Smooth muscle cell (in vitro differentiated cells): Measurements from ENCODE around the gene ANXA6. TPM values are rescaled to one million over a fixed set of nuclear protein-coding genes. Genes with fewer than 3 reads are reported as not detected.

Source experiments
- DNase-seq: peaks from one replicate; lab custom pipeline; 2025; ENCODE audit not compliant: unreplicated experiment; lab: John Stamatoyannopoulos, UW
- H2AFZ ChIP-seq: fragments of 200-600 bp; sonication (generic); 2 replicates; pipeline ENCODE4 v1.6.0; 2016; ENCODE audit warnings: antibody characterized with exemption, low read depth, mild to moderate bottlenecking
- H3F3A ChIP-seq: fragments of 200-600 bp; sonication (generic); 2 replicates; pipeline ENCODE4 v1.6.0; 2017; ENCODE audit warnings: antibody characterized with exemption, low read depth
- H3K27ac ChIP-seq: fragments of 200-600 bp; sonication (generic); 2 replicates; pipeline ENCODE4 v1.5.1; 2016; ENCODE audit warnings: low read depth, mild to moderate bottlenecking
- H3K27me3 ChIP-seq: fragments of 200-600 bp; sonication (generic); 2 replicates; pipeline ENCODE4 v1.6.1; 2016; ENCODE audit warnings: low read depth, mild to moderate bottlenecking
- H3K36me3 ChIP-seq: fragments of 200-600 bp; sonication (generic); 2 replicates; pipeline ENCODE4 v1.5.1; 2016; ENCODE audit warnings: low read depth
- H3K4me1 ChIP-seq: fragments of 200-600 bp; sonication (generic); 2 replicates; pipeline ENCODE4 v1.5.1; 2016; ENCODE audit warnings: low read depth
- H3K4me2 ChIP-seq: fragments of 200-600 bp; sonication (generic); 2 replicates; pipeline ENCODE4 v1.6.0; 2016; ENCODE audit warnings: mild to moderate bottlenecking
- H3K4me3 ChIP-seq: fragments of 200-600 bp; sonication (generic); 2 replicates; pipeline ENCODE4 v1.5.1; 2016; ENCODE audit warnings: mild to moderate bottlenecking
- H3K79me2 ChIP-seq: fragments of 200-600 bp; sonication (generic); 2 replicates; pipeline ENCODE4 v1.6.0; 2016; ENCODE audit warnings: low read depth, mild to moderate bottlenecking
- H3K9ac ChIP-seq: fragments of 200-600 bp; sonication (generic); 2 replicates; pipeline ENCODE4 v1.6.0; 2016; ENCODE audit warnings: low read depth
- H3K9me3 ChIP-seq: fragments of 200-600 bp; sonication (generic); replicated peaks from 2 replicates; pipeline ENCODE4 v1.5.1; 2016; ENCODE audit warnings: low read depth
- H4K20me1 ChIP-seq: fragments of 200-600 bp; sonication (generic); 2 replicates; pipeline ENCODE4 v1.6.0; 2016; ENCODE audit warnings: low read depth
- CTCF ChIP-seq: fragments of 200-600 bp; sonication (generic); IDR thresholded peaks from 2 replicates; pipeline ENCODE4 v1.5.1; 2017; ENCODE audit warnings: borderline replicate concordance, mild to moderate bottlenecking, antibody characterized with exemption; ENCODE audit not compliant: insufficient read depth, poor library complexity, severe bottlenecking
- WGBS: methylation state at CpG from one replicate; pipeline ENCODE4 v1.1.7; 2016; ENCODE audit warnings: low lambda C conversion rate; 5-methylcytosine and 5-hydroxymethylcytosine counted together
- polyA plus RNA-seq: library from polyadenylated mRNA; unstranded; fragments of >200 nt; fragmentation: Nextera tagmentation; extraction: Ambion mirVana; gene quantifications from 2 replicates; pipeline ENCODE4 v1.2.1, GENCODE V29; 2016
- total RNA-seq: library from RNA; depleted of rRNA; stranded (reverse); fragments of >200 nt; gene quantifications from 2 replicates; pipeline ENCODE4 v1.2.3, GENCODE V29; 2014

The ANXA6 gene
- total and polyA plus RNA-seq, 2 experiments from 2014 or later: 264 to 279 TPM

DNA sequence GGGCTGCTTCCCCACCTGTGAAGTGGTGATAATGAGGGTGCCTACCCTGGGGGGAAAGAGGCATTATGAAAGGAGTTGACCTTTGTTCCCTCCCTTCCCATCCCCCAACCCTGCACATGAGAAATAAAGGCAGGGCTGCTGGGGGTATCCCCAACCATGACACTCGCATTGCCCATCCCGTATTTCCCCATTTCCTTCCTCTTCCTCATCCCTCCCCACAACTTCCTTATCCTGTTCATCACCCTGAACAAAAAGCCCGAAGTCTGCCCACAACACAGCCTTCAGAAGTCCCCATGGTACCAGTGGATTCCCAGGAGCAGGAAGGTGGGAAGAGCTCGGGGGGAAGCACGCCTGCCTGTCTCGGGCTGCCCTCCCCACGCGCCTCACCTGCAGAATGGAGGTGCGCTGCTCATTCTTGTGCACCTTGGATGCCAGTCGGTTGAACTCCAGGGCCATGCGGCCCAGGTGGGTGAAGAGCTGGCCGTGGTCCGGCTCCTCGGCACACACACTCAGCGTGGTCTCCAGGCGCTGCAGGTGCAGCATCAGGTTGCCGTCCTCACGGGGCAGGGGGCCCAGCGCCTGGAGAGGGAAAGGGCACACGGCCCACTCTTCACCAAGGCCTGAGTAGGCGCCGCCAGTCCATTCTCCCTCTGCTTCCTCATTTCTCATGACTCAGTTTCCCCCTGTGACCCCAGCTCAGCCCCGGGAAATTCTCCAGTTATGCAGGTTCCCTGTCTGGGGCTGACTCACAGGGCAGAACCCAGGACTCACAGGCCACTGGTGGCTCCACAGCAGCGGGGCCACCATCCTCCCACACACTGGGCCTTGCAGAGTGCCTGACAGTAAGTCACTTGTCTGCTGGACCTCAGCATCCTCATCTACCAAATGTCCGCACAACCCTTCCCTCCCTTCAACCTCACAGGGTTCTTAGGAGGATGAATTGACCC lies 100.9 kb downstream of the ANXA6 start:
- Histone ChIP-seq H3K9me3 (no peaks in the 10 kb centered on the region), H2AFZ (no peak overlapping the region), H3F3A (no peaks in the 10 kb centered on the region), H3K9ac (no peak overlapping the region), H3K79me2 (no peaks in the 10 kb centered on the region), H3K4me2 (no peak overlapping the region), H4K20me1 (peaks cover 45% of the 10 kb centered on the region), H3K27ac (no peak overlapping the region), H3K4me3 (no peak overlapping the region), H3K4me1 (no peaks in the 10 kb centered on the region), H3K36me3 (peaks cover 2% of the 10 kb centered on the region), H3K27me3 (no peaks in the 10 kb centered on the region)
- no peak for TF ChIP-seq CTCF
- no peak for DNase-seq
- 96% methylated on average over 25 of the region's 25 CpGs for WGBS

- no peak overlapping the region for H3K27ac ChIP-seq
- H3K9me3 ChIP-seq: no peaks in the 10 kb centered on the region
- H3K4me3 ChIP-seq: no peak overlapping the region
- H3K4me1 ChIP-seq: no peaks in the 10 kb centered on the region
- H4K20me1 ChIP-seq: peaks cover 47% of the 10 kb centered on the region
- H3K27me3 ChIP-seq: no peaks in the 10 kb centered on the region
- DNase-seq: no peak
- no peak overlapping the region for H3K4me2 ChIP-seq
- TF ChIP-seq CTCF: no peak
- H2AFZ ChIP-seq: no peak overlapping the region
- WGBS: 97% methylated on average over 6 of the region's 6 CpGs
- H3K36me3 ChIP-seq: peaks cover 7% of the 10 kb centered on the region
- H3K9ac ChIP-seq: no peak overlapping the region
- no peaks in the 10 kb centered on the region for H3F3A ChIP-seq
- no peaks in the 10 kb centered on the region for H3K79me2 ChIP-seq
Measured at GRCh38 chr5:151055336-151055735, 102.2 kb downstream of the ANXA6 start.

DNA sequence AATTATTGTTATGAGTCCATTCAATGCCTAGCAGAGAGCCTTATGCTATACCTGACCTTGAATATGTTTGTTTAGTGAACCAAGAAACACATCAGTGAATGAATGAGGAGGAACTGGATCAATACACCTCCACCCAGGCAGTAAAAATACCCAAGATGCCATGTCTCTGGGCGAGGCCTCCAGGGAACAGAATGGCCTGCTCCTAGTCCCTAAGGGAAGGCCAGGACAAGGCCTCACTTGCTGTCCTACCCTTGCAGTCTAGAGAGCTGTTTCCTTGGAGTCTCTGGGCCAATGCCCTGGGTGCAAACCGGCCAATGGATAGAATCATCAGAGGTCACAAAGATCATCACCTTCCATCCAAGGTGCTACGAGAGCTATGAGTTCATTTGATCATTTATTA lies 102.9 kb downstream of the ANXA6 start:
- Histone ChIP-seq H2AFZ (no peak overlapping the region), H3F3A (no peaks in the 10 kb centered on the region), H3K79me2 (no peaks in the 10 kb centered on the region), H3K4me1 (no peaks in the 10 kb centered on the region), H3K4me3 (no peak overlapping the region), H3K9me3 (no peaks in the 10 kb centered on the region), H3K36me3 (peaks cover 7% of the 10 kb centered on the region), H4K20me1 (peaks cover 47% of the 10 kb centered on the region), H3K4me2 (no peak overlapping the region), H3K9ac (no peak overlapping the region), H3K27ac (no peak overlapping the region), H3K27me3 (no peaks in the 10 kb centered on the region)
- 93% methylated on average over 3 of the region's 3 CpGs for WGBS
- DNase-seq: no peak
- TF ChIP-seq CTCF: no peak
